Raji (cell line): Measurements from ENCODE around the gene SLC25A34.

Source experiments
- POLR2A ChIP-seq: IDR thresholded peaks from 2 replicates; pipeline ENCODE4 v1.6.1; 2011; ENCODE audit warnings: low read depth, low read length, control low read depth; ENCODE audit not compliant: insufficient read depth

Gene SLC25A34

GRCh38 chr1:15736038-15736891 is at the start of gene SLC25A34:
TSS of gene SLC25A34 (plus strand) at chr1:15736258. CDS start at chr1:15736486, 228 bp downstream.
- no peak for TF ChIP-seq POLR2A

- TF ChIP-seq POLR2A = no peak
Observed at GRCh38 chr1:15687446-15687845, 48.6 kb upstream of the SLC25A34 start.

- no peak for TF ChIP-seq POLR2A
Observed at GRCh38 chr1:15690317-15690716, 45.7 kb upstream of the SLC25A34 start.

- no peak for TF ChIP-seq POLR2A
Observed at GRCh38 chr1:15691434-15692032, 44.5 kb upstream of the SLC25A34 start.

- no peak for TF ChIP-seq POLR2A
Observed at GRCh38 chr1:15692121-15692682, 43.9 kb upstream of the SLC25A34 start.

GRCh38 chr1:15693371-15693770 is 42.7 kb upstream of the SLC25A34 start:
- no peak for TF ChIP-seq POLR2A

- peak; percentile 49 for TF ChIP-seq POLR2A
Observed at GRCh38 chr1:15696956-15697521, 39.0 kb upstream of the SLC25A34 start.

- TF ChIP-seq POLR2A = no peak
Observed at GRCh38 chr1:15698201-15698600, 37.9 kb upstream of the SLC25A34 start.

- TF ChIP-seq POLR2A = no peak
Observed at GRCh38 chr1:15700508-15700907, 35.5 kb upstream of the SLC25A34 start.

- TF ChIP-seq POLR2A = no peak
Observed at GRCh38 chr1:15701784-15702183, 34.3 kb upstream of the SLC25A34 start.

GRCh38 chr1:15702722-15703550 is 33.1 kb upstream of the SLC25A34 start:
- TF ChIP-seq POLR2A = no peak

GRCh38 chr1:15703562-15703961 is 32.5 kb upstream of the SLC25A34 start:
- no peak for TF ChIP-seq POLR2A

GRCh38 chr1:15704526-15705183 is 31.4 kb upstream of the SLC25A34 start:
- no peak for TF ChIP-seq POLR2A

GRCh38 chr1:15705184-15705566 is 30.9 kb upstream of the SLC25A34 start:
- no peak for TF ChIP-seq POLR2A
